Stomach (tissue), 9 donors: ENCODE measurements around the gene TMEM236. TPM values are rescaled to one million over a fixed set of nuclear protein-coding genes. Genes with fewer than 3 reads are reported as not detected.
A peak's percentile ranks its signal among the peaks of the same experiment; 100 is the strongest.

Source experiments
- DNase-seq, 2 donors: peaks; one replicate each; pipeline versions ENCODE4 v3.0.0 to v3.0.0-alpha.2; 2013 to 2019
- H3K27ac ChIP-seq, 5 donors: fragments of 200-600 bp in 4 of 5; sonication (generic) in 4 of 5; one replicate each; pipeline ENCODE4 v1.5.1; 2013 to 2019; ENCODE audit warnings: mild to moderate bottlenecking in 1 of 5, moderate library complexity in 1 of 5
- H3K27me3 ChIP-seq, 3 donors: fragments of 200-600 bp; sonication (generic); one replicate each; pipeline ENCODE4 v1.5.1; 2017 to 2019; ENCODE audit warnings: mixed run types in 1 of 3
- H3K36me3 ChIP-seq, 4 donors: fragments of 200-600 bp; sonication (generic); 1 replicate in 3 of 4; 2 replicates in 1 of 4; pipeline ENCODE4 v1.5.1; 2016 to 2019
- H3K4me1 ChIP-seq, 4 donors: fragments of 200-600 bp; sonication (generic); one replicate each; pipeline ENCODE4 v1.5.1; 2016 to 2019
- H3K4me3 ChIP-seq, 4 donors: fragments of 200-600 bp; sonication (generic) in 3 of 4; one replicate each; pipeline ENCODE4 v1.5.1; 2016 to 2019; ENCODE audit warnings: mild to moderate bottlenecking in 1 of 4
- H3K9me3 ChIP-seq, 4 donors: fragments of 200-600 bp; sonication (generic); one replicate each; pipeline ENCODE4 v1.5.1; 2016 to 2019
- CTCF ChIP-seq, 7 experiments: fragments of 450-650 bp in 4 of 7; fragments of 200-600 bp in 3 of 7; sonication (generic) in 3 of 7; IDR thresholded peaks; one replicate each; pipeline ENCODE4 v1.5.1; 2016 to 2019; ENCODE audit warnings: antibody characterized with exemption in 7 of 7, control low read depth in 2 of 7, mild to moderate bottlenecking in 1 of 7
- EP300 ChIP-seq: sonication (generic); formaldehyde crosslinking; IDR thresholded peaks from one replicate; pipeline ENCODE4 v1.6.1; 2017; ENCODE audit warnings: antibody characterized with exemption
- POLR2A ChIP-seq, 4 donors: fragments of 450-650 bp; IDR thresholded peaks; one replicate each; pipeline ENCODE4 v1.6.1; 2016; ENCODE audit warnings: antibody characterized with exemption in 4 of 4, control low read depth in 2 of 4, mild to moderate bottlenecking in 1 of 4, moderate library complexity in 1 of 4
- POLR2AphosphoS5 ChIP-seq, 3 donors: sonication (generic); formaldehyde crosslinking; IDR thresholded peaks; one replicate each; pipeline ENCODE4 v1.6.1; 2016; ENCODE audit warnings: antibody characterized with exemption in 3 of 3
- whole genome bisulfite sequencing, 5 donors: extraction: QIAGEN DNeasy Blood & Tissue Kit in 3 of 5; methylation state at CpG; one replicate each; pipeline versions ENCODE4 v1.1.5 to v1.1.7; 2013 to 2018; 5-methylcytosine and 5-hydroxymethylcytosine counted together
- intact Hi-C: fragments of 100-400 bp; cut with DNase I; formaldehyde crosslinking; loops from one replicate; pipeline ENCODE4 v1.15.1; 2023; ENCODE audit warnings: low total_unique reads
- polyA plus RNA-seq, 3 donors: library from polyadenylated mRNA; stranded (reverse); fragments of 200-250 nt; gene quantifications; one replicate each; pipeline ENCODE4 v1.2.3, GENCODE V29; 2013
- small RNA-seq, 4 donors: library from RNA; depleted of rRNA; stranded (forward); fragments of <200 nt; gene quantifications; one replicate each; pipeline ENCODE3, GENCODE V24; 2016
- total RNA-seq, 5 donors: library from RNA; depleted of rRNA; stranded (reverse); fragments of >200 nt; gene quantifications; one replicate each; pipeline versions ENCODE4 v1.1.0 to v1.2.3, GENCODE V29; 2014 to 2016
- donor health status: healthy with polysubstance abuse.
- donor health status: Bipolar disorder and iron deficiency.
- donor health status: healthy.

The TMEM236 gene
- total and polyA plus RNA-seq, 8 donors, result 0.08 to 9.6 (median 1.3) TPM; not detected in 2

DNA sequence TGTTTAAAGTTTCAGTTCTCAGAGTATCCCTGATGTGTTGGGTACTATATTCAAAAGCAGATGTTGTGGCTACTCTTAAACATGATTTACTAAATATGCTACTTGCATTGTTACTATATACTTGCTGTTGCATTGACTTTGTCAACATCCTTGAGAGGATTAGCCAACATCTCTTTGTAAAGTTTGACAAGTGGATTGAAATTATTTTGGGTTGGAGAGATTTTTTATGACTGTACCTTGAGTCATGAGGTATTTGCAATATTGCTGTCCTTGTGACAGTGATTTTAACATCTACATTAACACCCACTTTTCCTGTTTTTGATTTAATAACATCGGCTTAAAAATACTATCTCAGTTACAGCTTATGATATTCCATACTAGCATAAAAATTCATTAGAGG is 89.0 kb downstream of the TMEM236 start:
- H3K36me3 ChIP-seq, result no peaks in the 10 kb centered on the region
- no peak for TF ChIP-seq CTCF (IDR thresholded peaks at IDR 0.05)
- no peak for TF ChIP-seq POLR2AphosphoS5 (IDR thresholded peaks at IDR 0.05)
- TF ChIP-seq POLR2A (IDR thresholded peaks at IDR 0.05), result no peak
- no peak for TF ChIP-seq EP300
- H3K27ac ChIP-seq, result no peak overlapping the region
- intact Hi-C loops, result no loop called here
- no peaks in the 10 kb centered on the region for H3K9me3 ChIP-seq
- H3K4me3 ChIP-seq, result no peak overlapping the region
- no peak for DNase-seq
- 85 to 96% (median 95%) methylated on average over 1 of the region's 1 CpG for WGBS, 5 donors
- peaks cover 5 to 20% (median 11%) of the 10 kb centered on the region in 4 donors for H3K4me1 ChIP-seq
- no peaks in the 10 kb centered on the region for H3K27me3 ChIP-seq

GRCh38 chr10:17842641-17843040 is 90.6 kb downstream of the TMEM236 start:
- intact Hi-C loops, result no loop called here

DNA sequence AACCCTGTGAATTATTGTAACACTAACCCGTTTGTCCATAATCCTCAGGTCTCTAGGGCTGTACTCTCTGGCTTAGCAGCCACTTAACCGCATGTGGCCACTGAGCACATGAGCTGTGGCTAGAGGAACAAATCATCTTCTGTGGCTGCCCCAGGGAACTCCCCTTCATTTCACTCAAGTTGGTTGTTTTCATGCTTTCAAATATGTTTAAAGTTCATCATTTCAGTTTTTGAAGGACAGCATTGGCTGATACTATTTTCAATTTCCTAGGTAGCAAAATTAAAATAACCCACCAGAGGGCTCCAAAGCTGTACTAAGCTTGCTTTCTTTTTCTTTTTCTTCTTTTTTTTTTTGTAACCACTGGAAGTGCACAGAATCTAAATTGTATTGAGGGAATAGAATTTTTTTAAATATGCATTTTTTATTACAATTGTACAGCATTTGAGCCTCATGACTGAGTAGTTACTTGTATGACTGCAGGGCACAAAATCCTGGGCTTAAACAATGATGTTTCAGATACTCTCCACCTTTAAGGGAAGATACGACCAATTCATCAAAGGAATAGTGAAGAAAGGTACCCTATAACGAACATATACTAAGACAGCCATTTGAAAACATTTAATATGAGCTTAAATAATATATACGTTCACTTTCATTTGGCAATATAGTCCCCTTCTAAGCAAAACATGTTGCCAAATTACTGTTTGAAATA is 95.7 kb downstream of the TMEM236 start:
- TF ChIP-seq POLR2A (IDR thresholded peaks at IDR 0.05) (no peak), CTCF (IDR thresholded peaks at IDR 0.05) (peak in 3 of 7 experiments; percentile 24 to 27 (median 26)), POLR2AphosphoS5 (IDR thresholded peaks at IDR 0.05) (no peak), EP300 (no peak)
- Histone ChIP-seq H3K27ac (no peak overlapping the region), H3K27me3 (no peaks in the 10 kb centered on the region), H3K9me3 (no peaks in the 10 kb centered on the region), H3K4me3 (no peak overlapping the region), H3K4me1 (no peaks in the 10 kb centered on the region), H3K36me3 (no peaks in the 10 kb centered on the region)
- peak in 1 of 2 donors; percentile 50 for DNase-seq
- WGBS, 5 donors, result 56 to 65% (median 58%) methylated on average over 5 of the region's 5 CpGs
- intact Hi-C loops, result no loop called here

More at GRCh38 chr10:17842641-17843040, 90.6 kb downstream of the TMEM236 start:
- no peak for TF ChIP-seq EP300
- TF ChIP-seq POLR2AphosphoS5 (IDR thresholded peaks at IDR 0.05), result no peak
- TF ChIP-seq POLR2A (IDR thresholded peaks at IDR 0.05), result no peak
- no peak for TF ChIP-seq CTCF (IDR thresholded peaks at IDR 0.05)
- no peak for DNase-seq
- Histone ChIP-seq H3K9me3 (no peaks in the 10 kb centered on the region), H3K4me3 (no peak overlapping the region), H3K27me3 (no peaks in the 10 kb centered on the region), H3K36me3 (no peaks in the 10 kb centered on the region), H3K27ac (no peak overlapping the region), H3K4me1 (peaks cover 0 to 4% (median under 1%) of the 10 kb centered on the region in 4 donors)
- 66 to 82% (median 79%) methylated on average over 5 of the region's 5 CpGs for WGBS, 5 donors

- Histone ChIP-seq H3K4me1 (no peaks in the 10 kb centered on the region), H3K36me3 (no peaks in the 10 kb centered on the region), H3K4me3 (no peak overlapping the region), H3K9me3 (no peaks in the 10 kb centered on the region), H3K27ac (no peak overlapping the region), H3K27me3 (no peaks in the 10 kb centered on the region)
- DNase-seq, result no peak
- TF ChIP-seq POLR2A (IDR thresholded peaks at IDR 0.05) (no peak), POLR2AphosphoS5 (IDR thresholded peaks at IDR 0.05) (no peak), CTCF (IDR thresholded peaks at IDR 0.05) (no peak), EP300 (no peak)
- intact Hi-C loops, result no loop called here
- WGBS, 5 donors, result 81 to 87% (median 86%) methylated on average over 5 of the region's 5 CpGs
Observed at GRCh38 chr10:17848646-17849045, 96.6 kb downstream of the TMEM236 start.

Small RNAs within 50 kb of the gene (small RNA-seq; reads per million reads assigned to genes)
- gene MIR511, result 0.47 to 2.5 (median 2.2) reads per million in 4 donors

Other genes with a start within 250 kb of the TMEM236 start
- 100 to 1,000 TPM in 1 of 5 donors, 10 to 100 TPM in 4; 20.9 to 142 (median 40.8) TPM for gene HACD1, start 134.8 kb upstream of the TMEM236 start, total RNA-seq
- gene HACD1, start 134.8 kb upstream of the TMEM236 start, polyA plus RNA-seq, result 10 to 100 TPM; 11.5 to 17.9 (median 14.1) TPM
- 10 to 100 TPM in 2 of 5 donors, 1 to 10 TPM in 3; 7.0 to 49.2 (median 8.5) TPM for gene STAM, start 108.0 kb upstream of the TMEM236 start, total RNA-seq
- 10 to 100 TPM in 2 of 3 donors, 1 to 10 TPM in 1; 6.8 to 12.1 (median 11.6) TPM for gene STAM, start 108.0 kb upstream of the TMEM236 start, polyA plus RNA-seq
- 10 to 100 TPM in 3 of 5 donors, 1 to 10 TPM in 2; 4.9 to 50.3 (median 19.1) TPM for gene MRC1, start 57.1 kb downstream of the TMEM236 start, total RNA-seq
- gene MRC1, start 57.1 kb downstream of the TMEM236 start, polyA plus RNA-seq, result 1 to 10 TPM; 1.9 to 7.9 (median 7.0) TPM
- not detected for gene SLC39A12, start 199.7 kb downstream of the TMEM236 start, total RNA-seq
- gene SLC39A12, start 199.7 kb downstream of the TMEM236 start, polyA plus RNA-seq, result not detected